IMR-90 (cell line): ENCODE results near the gene KRTAP19-1. TPM values are rescaled to one million over a fixed set of nuclear protein-coding genes. Genes with fewer than 3 reads are reported as not detected.

ENCODE experiments used
- ATAC-seq: fragments of 200-7000 bp; cut with Tn5 transposase; 2 replicates; pipeline ENCODE4 v1.9.1; 2020; ENCODE audit warnings: low read depth, mild to moderate bottlenecking, moderate library complexity
- BruUV-seq: library from RNA; stranded (reverse); fragments of 400-500 nt; replicated peaks from 2 replicates; lab custom pipeline; 2021; lab: Mats Ljungman, UMichigan
- CTCF ChIA-PET: fragments of 300-600 bp; formaldehyde crosslinking; extraction: SDS; loops from one replicate; lab custom pipeline; 2021; ENCODE audit warnings: antibody characterized with exemption; lab: Yijun Ruan, JAX
- POLR2A ChIA-PET: fragments of 300-600 bp; sonication (Branson Sonifier 250); formaldehyde crosslinking; loops from one replicate; lab custom pipeline; 2022; ENCODE audit warnings: antibody characterized with exemption; ENCODE audit not compliant: unreplicated experiment; lab: Charles Lee
- DNase-seq: peaks from one replicate; pipeline ENCODE4 v3.0.0; 2013
- H2AFZ ChIP-seq: replicated peaks from 2 replicates; pipeline ENCODE3; 2013; ENCODE audit warnings: low read length, mild to moderate bottlenecking; ENCODE audit not compliant: poor library complexity
- H2AK5ac ChIP-seq: 2 replicates; pipeline ENCODE4 v1.6.1; 2013; ENCODE audit warnings: low read depth, low read length, inconsistent platforms
- H2AK9ac ChIP-seq: replicated peaks from 2 replicates; pipeline ENCODE3; 2013; ENCODE audit warnings: mild to moderate bottlenecking, low read depth, low read length, moderate library complexity; ENCODE audit not compliant: poor library complexity
- H2BK120ac ChIP-seq: 2 replicates; pipeline ENCODE4 v1.6.1; 2013; ENCODE audit warnings: low read depth, low read length, inconsistent platforms
- H2BK15ac ChIP-seq: 3 replicates; pipeline ENCODE4 v1.6.1; 2013; ENCODE audit warnings: low read depth, low read length, inconsistent platforms
- H2BK20ac ChIP-seq: 2 replicates; pipeline ENCODE4 v1.6.1; 2013; ENCODE audit warnings: low read depth, mild to moderate bottlenecking, inconsistent platforms, low read length, moderate library complexity
- H2BK5ac ChIP-seq: 2 replicates; pipeline ENCODE4 v1.6.1; 2013; ENCODE audit warnings: mild to moderate bottlenecking, low read depth, low read length, inconsistent platforms; ENCODE audit not compliant: poor library complexity, severe bottlenecking
- H3K14ac ChIP-seq: replicated peaks from 2 replicates; pipeline ENCODE4 v1.6.1; 2013; ENCODE audit warnings: low read depth, low read length, inconsistent platforms
- H3K18ac ChIP-seq: 2 replicates; pipeline ENCODE4 v1.6.1; 2013; ENCODE audit warnings: low read depth, low read length, control low read depth
- H3K23ac ChIP-seq: 2 replicates; pipeline ENCODE4 v1.6.1; 2013; ENCODE audit warnings: low read depth, low read length, inconsistent platforms
- H3K27ac ChIP-seq: 2 replicates; pipeline ENCODE4 v1.5.1; 2013; ENCODE audit warnings: mild to moderate bottlenecking, control low read depth, low read length; ENCODE audit not compliant: insufficient read depth
- H3K27me3 ChIP-seq: 2 replicates; pipeline ENCODE4 v1.6.1; 2013; ENCODE audit warnings: low read length; ENCODE audit not compliant: control insufficient read depth, insufficient read depth
- H3K36me3 ChIP-seq: 2 replicates; pipeline ENCODE4 v1.6.1; 2013; ENCODE audit warnings: low read length, mixed read lengths; ENCODE audit not compliant: control insufficient read depth, insufficient read depth
- H3K4ac ChIP-seq: 2 replicates; pipeline ENCODE4 v1.6.1; 2013; ENCODE audit warnings: low read depth, low read length, inconsistent platforms
- H3K4me1 ChIP-seq: 2 replicates; pipeline ENCODE4 v1.6.1; 2013; ENCODE audit warnings: low read length, mixed read lengths; ENCODE audit not compliant: control insufficient read depth, insufficient read depth
- H3K4me2 ChIP-seq: 2 replicates; pipeline ENCODE4 v1.6.1; 2013; ENCODE audit warnings: low read depth, mild to moderate bottlenecking, control low read depth, low read length, moderate library complexity
- H3K4me3 ChIP-seq: 2 replicates; pipeline ENCODE4 v1.5.1; 2013; ENCODE audit warnings: low read depth, mild to moderate bottlenecking, control low read depth, low read length, moderate library complexity; ENCODE audit not compliant: insufficient read depth
- H3K56ac ChIP-seq: 2 replicates; pipeline ENCODE4 v1.6.1; 2013; ENCODE audit warnings: low read length, inconsistent platforms; ENCODE audit not compliant: insufficient read depth; ENCODE audit errors: extremely low read depth
- H3K79me1 ChIP-seq, 2 experiments: 2 replicates each; pipeline ENCODE4 v1.6.1; 2013; ENCODE audit warnings: low read length in 2 of 2, inconsistent platforms in 1 of 2, low read depth in 1 of 2
- H3K9ac ChIP-seq: 2 replicates; pipeline ENCODE4 v1.6.1; 2013; ENCODE audit warnings: low read depth, low read length, control low read depth
- H3K9me1 ChIP-seq: 2 replicates; pipeline ENCODE4 v1.6.1; 2013; ENCODE audit warnings: low read length, inconsistent platforms; ENCODE audit not compliant: insufficient read depth
- H3K9me3 ChIP-seq: 2 replicates; pipeline ENCODE4 v1.6.1; 2013; ENCODE audit warnings: low read length; ENCODE audit not compliant: control insufficient read depth, insufficient read depth
- H4K20me1 ChIP-seq: 2 replicates; pipeline ENCODE4 v1.6.1; 2013; ENCODE audit warnings: low read length, inconsistent platforms; ENCODE audit not compliant: insufficient read depth
- H4K5ac ChIP-seq: 2 replicates; pipeline ENCODE4 v1.6.1; 2013; ENCODE audit warnings: mild to moderate bottlenecking, low read depth, low read length, control low read depth
- H4K8ac ChIP-seq, 2 experiments: 2 replicates each; pipeline ENCODE4 v1.6.1; 2013; ENCODE audit warnings: low read depth in 2 of 2, low read length in 2 of 2, control low read depth in 1 of 2, inconsistent platforms in 1 of 2
- H4K91ac ChIP-seq: 2 replicates; pipeline ENCODE4 v1.6.1; 2013; ENCODE audit warnings: low read depth, low read length, inconsistent platforms; ENCODE audit not compliant: insufficient read depth
- CEBPB ChIP-seq: IDR thresholded peaks from 2 replicates; pipeline ENCODE4 v1.6.1; 2012; ENCODE audit warnings: low read depth, low read length, improper control_type of control experiment
- dilution Hi-C: fragments of 300-500 bp; cut with HindIII; formaldehyde crosslinking; loops from one replicate; pipeline ENCODE4 v1.14.3; 2018; ENCODE audit warnings: low sequenced_read_pairs; ENCODE audit not compliant: unreplicated experiment
- in situ Hi-C: fragments of 300-500 bp; cut with MboI; formaldehyde crosslinking; loops from 3 replicates; pipeline ENCODE4 v1.14.3; 2019; ENCODE audit warnings: low sequenced_read_pairs, inconsistent platforms, mixed read lengths
- intact Hi-C: fragments of 100-400 bp; cut with micrococcal nuclease; formaldehyde crosslinking; loops from 2 replicates; pipeline ENCODE4 v1.10.0; 2022
- polyA plus RNA-seq, 3 experiments: library from polyadenylated mRNA; depleted of rRNA; stranded (reverse); fragments of >200 nt; gene quantifications; 2 replicates each; pipeline ENCODE4 v1.2.3, GENCODE V29; 2012; ENCODE audit warnings: low replicate concordance in 1 of 3
- total RNA-seq: library from RNA; depleted of rRNA; stranded (reverse); fragments of >200 nt; gene quantifications from 2 replicates; pipeline ENCODE4 v1.2.3, GENCODE V29; 2012

The KRTAP19-1 gene
- total and polyA plus RNA-seq, 2 of the 4 experiments (the other 2 are of a cell fraction), result not detected

- Histone ChIP-seq H3K4me2 (no peak overlapping the region), H3K36me3 (no peaks in the 10 kb centered on the region), H4K91ac (no peak overlapping the region), H2AFZ (no peak overlapping the region), H3K18ac (no peak overlapping the region), H4K20me1 (no peaks in the 10 kb centered on the region), H3K9me1 (no peaks in the 10 kb centered on the region), H2BK15ac (no peak overlapping the region), H2AK9ac (no peak overlapping the region), H2BK120ac (no peak overlapping the region), H3K4ac (no peak overlapping the region), H3K27me3 (no peaks in the 10 kb centered on the region), H4K5ac (no peak overlapping the region), H2AK5ac (no peak overlapping the region), H3K23ac (no peak overlapping the region), H3K9me3 (peaks cover 11% of the 10 kb centered on the region), H3K14ac (no peak overlapping the region), H3K9ac (no peak overlapping the region), H2BK20ac (no peak overlapping the region), H3K27ac (no peak overlapping the region), H2BK5ac (no peak overlapping the region), H3K4me1 (no peaks in the 10 kb centered on the region), H4K8ac (no peak overlapping the region), H3K56ac (no peak overlapping the region), H3K79me1 (no peaks in the 10 kb centered on the region), H3K4me3 (no peak overlapping the region)
- intact Hi-C loops, result no loop called here
- ChIA-PET CTCF (no interaction called here), POLR2A (no interaction called here)
- ATAC-seq, result no peak
- TF ChIP-seq CEBPB, result no peak
- DNase-seq, result no peak
- BruUV-seq, result no TSS peak
- dilution Hi-C loops, result no loop called here
- in situ Hi-C loops, result no loop called here
Measured at GRCh38 chr21:30443226-30443625, 36.9 kb downstream of the KRTAP19-1 start.
